MM.1S (cell line): ENCODE measurements around the gene ADAMTSL1.

ENCODE experiments used
- DNase-seq: peaks from one replicate; pipeline ENCODE4 v3.0.0-alpha.2; 2015
- H2AFZ ChIP-seq: fragments of 300-600 bp; sonication (generic); 2 replicates; pipeline ENCODE4 v1.6.0; 2016; ENCODE audit warnings: antibody characterized with exemption, low read length
- H3F3A ChIP-seq: fragments of 300-600 bp; sonication (generic); 2 replicates; pipeline ENCODE4 v1.6.1; 2016; ENCODE audit warnings: mild to moderate bottlenecking, antibody characterized with exemption, low read length, moderate library complexity, mixed read lengths; ENCODE audit not compliant: insufficient read depth
- H3K27ac ChIP-seq: fragments of 300-600 bp; sonication (generic); 2 replicates; pipeline ENCODE4 v1.5.1; 2016; ENCODE audit warnings: mild to moderate bottlenecking, low read length
- H3K27me3 ChIP-seq: fragments of 300-600 bp; sonication (generic); replicated peaks from 2 replicates; pipeline ENCODE4 v1.6.0; 2016; ENCODE audit warnings: low read length; ENCODE audit not compliant: insufficient read depth
- H3K36me3 ChIP-seq: fragments of 300-600 bp; sonication (generic); replicated peaks from 2 replicates; pipeline ENCODE4 v1.6.1; 2016; ENCODE audit warnings: mild to moderate bottlenecking, low read length, mixed read lengths; ENCODE audit not compliant: insufficient read depth
- H3K4me1 ChIP-seq: fragments of 300-600 bp; sonication (generic); 2 replicates; pipeline ENCODE4 v1.6.1; 2016; ENCODE audit warnings: low read length, mixed read lengths
- H3K4me2 ChIP-seq: fragments of 300-600 bp; sonication (generic); 2 replicates; pipeline ENCODE4 v1.6.0; 2016; ENCODE audit warnings: low read depth, low read length
- H3K4me3 ChIP-seq: fragments of 300-600 bp; sonication (generic); 2 replicates; pipeline ENCODE4 v1.5.1; 2016; ENCODE audit warnings: low read length, mixed read lengths
- H3K79me2 ChIP-seq: fragments of 300-600 bp; sonication (generic); 2 replicates; pipeline ENCODE4 v1.6.1; 2016; ENCODE audit warnings: mixed run types, low read length, mixed read lengths
- H3K9ac ChIP-seq: fragments of 300-600 bp; sonication (generic); 2 replicates; pipeline ENCODE4 v1.6.1; 2016; ENCODE audit warnings: low read length, mixed read lengths
- H3K9me2 ChIP-seq: fragments of 300-600 bp; sonication (generic); replicated peaks from 2 replicates; pipeline ENCODE4 v1.6.1; 2016; ENCODE audit warnings: mild to moderate bottlenecking, low read length, mixed read lengths; ENCODE audit not compliant: insufficient read depth
- H3K9me3 ChIP-seq: fragments of 300-600 bp; sonication (generic); replicated peaks from 2 replicates; pipeline ENCODE4 v1.6.1; 2016; ENCODE audit warnings: mild to moderate bottlenecking, low read length, mixed read lengths; ENCODE audit not compliant: insufficient read depth
- H4K20me1 ChIP-seq: fragments of 300-600 bp; sonication (generic); 2 replicates; pipeline ENCODE4 v1.6.1; 2016; ENCODE audit warnings: mild to moderate bottlenecking, low read length, moderate library complexity, mixed read lengths; ENCODE audit not compliant: insufficient read depth
- CTCF ChIP-seq: fragments of 300-600 bp; sonication (generic); IDR thresholded peaks from 2 replicates; pipeline ENCODE4 v1.5.1; 2016; ENCODE audit warnings: antibody characterized with exemption, low read length, mixed read lengths
- EZH2 ChIP-seq: fragments of 300-600 bp; sonication (generic); optimal IDR thresholded peaks from 2 replicates; pipeline ENCODE3; 2017; ENCODE audit warnings: low read depth, mild to moderate bottlenecking, antibody characterized with exemption, low read length, mixed read lengths
- EZH2phosphoT487 ChIP-seq: fragments of 300-600 bp; sonication (generic); IDR thresholded peaks from 2 replicates; pipeline ENCODE4 v1.6.1; 2018; ENCODE audit warnings: antibody characterized with exemption, low read length

Gene ADAMTSL1

DNA sequence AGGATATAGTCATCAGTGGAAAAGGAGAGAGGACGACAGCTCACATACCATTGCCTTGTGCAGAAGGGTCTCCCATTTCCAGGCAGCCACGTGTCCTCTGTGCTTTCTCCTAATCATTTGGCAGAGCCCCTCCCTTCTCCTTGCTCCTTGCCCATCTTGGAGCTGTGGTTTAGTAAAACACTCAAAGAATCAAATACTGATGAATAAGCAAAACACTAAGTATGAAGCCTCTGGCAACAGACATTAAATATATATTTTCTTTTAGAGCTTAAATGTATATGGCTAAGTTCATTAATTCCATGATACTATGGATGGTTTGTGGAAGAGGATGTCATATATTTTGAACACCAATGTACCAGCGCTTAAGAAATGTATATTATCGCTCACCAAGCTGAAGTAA is 280.6 kb downstream of the ADAMTSL1 start:
- no peaks in the 10 kb centered on the region for H3K4me1 ChIP-seq
- H3K9me2 ChIP-seq: no peaks in the 10 kb centered on the region
- no peak for TF ChIP-seq EZH2phosphoT487
- no peak overlapping the region for H3K4me3 ChIP-seq
- H3K79me2 ChIP-seq: no peaks in the 10 kb centered on the region
- DNase-seq: no peak
- H4K20me1 ChIP-seq: no peaks in the 10 kb centered on the region
- no peaks in the 10 kb centered on the region for H3K9me3 ChIP-seq
- H3K4me2 ChIP-seq: no peak overlapping the region
- no peaks in the 10 kb centered on the region for H3K36me3 ChIP-seq
- H3F3A ChIP-seq: no peaks in the 10 kb centered on the region
- H3K9ac ChIP-seq: no peak overlapping the region
- no peak overlapping the region for H2AFZ ChIP-seq
- no peak overlapping the region for H3K27ac ChIP-seq
- H3K27me3 ChIP-seq: no peaks in the 10 kb centered on the region

DNA sequence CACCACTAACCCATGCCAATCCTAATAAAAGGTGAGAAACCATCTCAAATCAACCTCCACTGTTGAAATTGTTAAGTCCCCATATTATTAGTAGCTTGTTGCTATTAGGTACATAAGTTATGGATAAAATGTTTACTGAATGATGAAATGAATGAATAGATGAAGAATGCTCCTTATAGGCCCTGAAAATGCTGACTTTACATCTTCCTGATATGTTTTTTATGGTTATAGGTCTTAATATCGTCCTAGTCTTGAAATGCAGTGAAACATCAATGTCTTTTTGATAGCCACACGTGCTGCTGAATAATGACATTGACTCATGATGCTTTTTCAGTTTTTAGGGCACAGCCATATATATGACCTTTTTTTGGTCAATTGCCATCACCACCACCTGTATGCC is 281.3 kb downstream of the ADAMTSL1 start:
- Histone ChIP-seq H3K27ac (no peak overlapping the region), H2AFZ (no peak overlapping the region), H3K4me3 (no peak overlapping the region), H3K9me3 (no peaks in the 10 kb centered on the region), H3K9me2 (no peaks in the 10 kb centered on the region), H4K20me1 (no peaks in the 10 kb centered on the region), H3K9ac (no peak overlapping the region), H3F3A (no peaks in the 10 kb centered on the region), H3K36me3 (no peaks in the 10 kb centered on the region), H3K79me2 (no peaks in the 10 kb centered on the region), H3K4me2 (no peak overlapping the region), H3K27me3 (no peaks in the 10 kb centered on the region), H3K4me1 (no peaks in the 10 kb centered on the region)
- TF ChIP-seq CTCF (no peak), EZH2phosphoT487 (no peak), EZH2 (no peak)
- no peak for DNase-seq

- Histone ChIP-seq H3K4me3 (no peak overlapping the region), H3K9ac (no peak overlapping the region), H3K27me3 (no peaks in the 10 kb centered on the region), H3F3A (no peaks in the 10 kb centered on the region), H3K36me3 (no peaks in the 10 kb centered on the region), H4K20me1 (no peaks in the 10 kb centered on the region), H3K4me1 (no peaks in the 10 kb centered on the region), H3K4me2 (no peak overlapping the region), H3K9me2 (no peaks in the 10 kb centered on the region), H3K9me3 (no peaks in the 10 kb centered on the region), H2AFZ (no peak overlapping the region), H3K27ac (no peak overlapping the region), H3K79me2 (no peaks in the 10 kb centered on the region)
- no peak for TF ChIP-seq CTCF
- no peak for TF ChIP-seq EZH2
- TF ChIP-seq EZH2phosphoT487: no peak
- DNase-seq: no peak
Measured at GRCh38 chr9:18756712-18757125, 282.8 kb downstream of the ADAMTSL1 start.

- H3F3A ChIP-seq: no peaks in the 10 kb centered on the region
- no peak overlapping the region for H3K9ac ChIP-seq
- no peaks in the 10 kb centered on the region for H3K36me3 ChIP-seq
- no peaks in the 10 kb centered on the region for H3K27me3 ChIP-seq
- no peak for TF ChIP-seq EZH2phosphoT487
- no peak for TF ChIP-seq CTCF
- TF ChIP-seq EZH2: no peak
- no peak overlapping the region for H3K4me2 ChIP-seq
- H3K4me1 ChIP-seq: no peaks in the 10 kb centered on the region
- H4K20me1 ChIP-seq: no peaks in the 10 kb centered on the region
- no peak for DNase-seq
- no peak overlapping the region for H3K27ac ChIP-seq
- no peaks in the 10 kb centered on the region for H3K9me3 ChIP-seq
- no peak overlapping the region for H2AFZ ChIP-seq
- no peaks in the 10 kb centered on the region for H3K79me2 ChIP-seq
- H3K9me2 ChIP-seq: no peaks in the 10 kb centered on the region
- H3K4me3 ChIP-seq: no peak overlapping the region
Measured at GRCh38 chr9:18759827-18760226, 285.9 kb downstream of the ADAMTSL1 start.
